A549 (cell line): ENCODE measurements around the gene ENTPD6. TPM values are rescaled to one million over a fixed set of nuclear protein-coding genes. Genes with fewer than 3 reads are reported as not detected.

Experiments used
- ATAC-seq, 2 experiments: fragments of 200-7000 bp in 1 of 2; fragments of >200 bp in 1 of 2; cut with Nextera tagmentation in 1 of 2; cut with Tn5 transposase in 1 of 2; 3 replicates each; pipeline versions ENCODE4 v1.8.0 to v1.9.1; 2018 to 2020; ENCODE audit warnings: mild to moderate bottlenecking in 1 of 2, moderate library complexity in 1 of 2
- CTCF ChIA-PET: fragments of 300-600 bp; sonication (Branson Sonifier 250); formaldehyde crosslinking; extraction: SDS; loops from one replicate; lab custom pipeline; 2021; ENCODE audit warnings: antibody characterized with exemption, inconsistent platforms; lab: Yijun Ruan, JAX
- POLR2A ChIA-PET: fragments of 350-600 bp; formaldehyde crosslinking; extraction: SDS; loops from one replicate; lab custom pipeline; 2021; ENCODE audit warnings: antibody characterized with exemption, inconsistent platforms; lab: Yijun Ruan, JAX
- DNase-seq, 2 experiments: peaks; one replicate each; pipeline versions ENCODE4 v3.0.0 to v3.0.0-alpha.2; 2011 to 2016; ENCODE audit warnings: low read depth in 1 of 2, low spot score in 1 of 2
- FAIRE-seq: peaks from 2 replicates; lab custom pipeline; 2011; peaks lifted over from hg19 to GRCh38; lab: Jason Lieb, UNC
- H3K27ac ChIP-seq, 2 experiments: fragments of >200 bp; sonication (Bioruptor Twin); formaldehyde crosslinking; 3 replicates each; pipeline ENCODE4 v1.5.1; 2016 to 2017
- H3K4me1 ChIP-seq: fragments of >200 bp; sonication (Bioruptor Twin); formaldehyde crosslinking; 3 replicates; pipeline ENCODE4 v1.6.1; 2016
- H3K4me2 ChIP-seq: fragments of >200 bp; sonication (Bioruptor Twin); formaldehyde crosslinking; 3 replicates; pipeline ENCODE4 v1.6.1; 2016
- H3K4me3 ChIP-seq: fragments of >200 bp; sonication (Bioruptor Twin); formaldehyde crosslinking; 3 replicates; pipeline ENCODE4 v1.5.1; 2016
- H3K9me3 ChIP-seq: fragments of >200 bp; sonication (Bioruptor Twin); formaldehyde crosslinking; 3 replicates; pipeline ENCODE4 v1.6.1; 2016
- BCL3 ChIP-seq: fragments of >200 bp; sonication (Bioruptor Twin); formaldehyde crosslinking; IDR thresholded peaks from 3 replicates; pipeline ENCODE4 v1.6.1; 2016
- CBX8 ChIP-seq: fragments of 200-600 bp; sonication (generic); IDR thresholded peaks from 2 replicates; pipeline ENCODE4 v1.6.1; 2016
- FOSB ChIP-seq: fragments of 250-450 bp; sonication (Bioruptor Pico); IDR thresholded peaks from 2 replicates; pipeline ENCODE4 v1.5.0; 2020; ENCODE audit warnings: mild to moderate bottlenecking, moderate library complexity
- FOSL2 ChIP-seq, 2 experiments: fragments of 450-650 bp in 1 of 2; fragments of >200 bp in 1 of 2; sonication (Bioruptor Twin) in 1 of 2; formaldehyde crosslinking; IDR thresholded peaks; 2 replicates each; pipeline versions ENCODE4 v1.5.0 to v1.6.1; 2016 to 2020; ENCODE audit warnings: mild to moderate bottlenecking in 1 of 2, moderate library complexity in 1 of 2
- FOXS1 ChIP-seq: fragments of 250-450 bp; sonication (Bioruptor Pico); IDR thresholded peaks from 2 replicates; pipeline ENCODE4 v1.5.0; 2020; ENCODE audit warnings: mild to moderate bottlenecking, moderate library complexity
- HOXA7 ChIP-seq: fragments of 250-450 bp; sonication (Bioruptor Pico); IDR thresholded peaks from 2 replicates; pipeline ENCODE4 v1.5.0; 2020; ENCODE audit warnings: mild to moderate bottlenecking, moderate library complexity
- HOXB5 ChIP-seq: fragments of 250-450 bp; sonication (Bioruptor Pico); IDR thresholded peaks from 2 replicates; pipeline ENCODE4 v1.5.0; 2020; ENCODE audit warnings: mild to moderate bottlenecking, moderate library complexity
- JUNB ChIP-seq: fragments of >200 bp; sonication (Bioruptor Twin); formaldehyde crosslinking; IDR thresholded peaks from 2 replicates; pipeline ENCODE4 v1.6.1; 2016
- KDM1A ChIP-seq: fragments of 200-600 bp; sonication (generic); IDR thresholded peaks from 2 replicates; pipeline ENCODE4 v1.6.1; 2016; ENCODE audit warnings: low read depth, mild to moderate bottlenecking
- KDM5A ChIP-seq: fragments of 200-600 bp; sonication (generic); IDR thresholded peaks from 2 replicates; pipeline ENCODE4 v1.6.1; 2016; ENCODE audit warnings: antibody characterized with exemption, mild to moderate bottlenecking
- MAFK ChIP-seq: fragments of 450-650 bp; IDR thresholded peaks from 2 replicates; pipeline ENCODE4 v1.6.1; 2014; ENCODE audit not compliant: partially characterized antibody
- MAZ ChIP-seq: fragments of 150-350 bp; IDR thresholded peaks from 2 replicates; pipeline ENCODE4 v1.6.1; 2014; ENCODE audit warnings: antibody characterized with exemption, low read depth, low read length, borderline replicate concordance
- PHF8 ChIP-seq: fragments of 200-600 bp; sonication (generic); IDR thresholded peaks from 2 replicates; pipeline ENCODE4 v1.6.1; 2016; ENCODE audit warnings: low read depth, mild to moderate bottlenecking, antibody characterized with exemption, moderate library complexity, borderline replicate concordance
- POLR2A ChIP-seq: IDR thresholded peaks from 2 replicates; pipeline ENCODE4 v1.6.1; 2012; ENCODE audit warnings: mild to moderate bottlenecking, low read length
- RAD21 ChIP-seq, 2 experiments: fragments of >200 bp in 1 of 2; sonication (Bioruptor Twin) in 1 of 2; formaldehyde crosslinking in 1 of 2; IDR thresholded peaks in 1 of 2; conservative IDR thresholded peaks in 1 of 2; 2 replicates in 1 of 2; 3 replicates in 1 of 2; pipeline ENCODE4 v1.6.1; 2012 to 2018; ENCODE audit warnings: inconsistent platforms in 1 of 2
- RCOR1 ChIP-seq: fragments of 150-350 bp; IDR thresholded peaks from 2 replicates; pipeline ENCODE4 v1.6.1; 2014; ENCODE audit warnings: antibody characterized with exemption, low read length, low read depth
- TP53 ChIP-seq: fragments of 250-450 bp; sonication (Bioruptor Pico); IDR thresholded peaks from 2 replicates; pipeline ENCODE4 v1.5.0; 2021; ENCODE audit warnings: mild to moderate bottlenecking, moderate library complexity
- WGBS: methylation state at CpG from one replicate; pipeline ENCODE4 v1.1.6; 2017; ENCODE audit errors: missing lambda C conversion rate; 5-methylcytosine and 5-hydroxymethylcytosine counted together
- polyA plus RNA-seq, 4 experiments: library from polyadenylated mRNA; depleted of rRNA in 3 of 4; stranded (reverse); fragments of >200 nt; fragmentation: RNase III in 1 of 4; extraction: RNeasy Plus Mini Kit Qiagen cat#74134 plus additional on column Dnase treatment in 1 of 4; gene quantifications; 2 replicates in 3 of 4; 3 replicates in 1 of 4; pipeline ENCODE4 v1.2.3, GENCODE V29; 2011 to 2017
- TF ChIP-seq, protein P1 (sequence below): fragments of >200 bp; sonication (Bioruptor Twin); formaldehyde crosslinking; IDR thresholded peaks from 2 replicates; pipeline ENCODE4 v1.6.1; 2016
- TF ChIP-seq, protein P2 (sequence below): fragments of 200-600 bp; sonication (generic); IDR thresholded peaks from 2 replicates; pipeline ENCODE4 v1.6.1; 2016; ENCODE audit warnings: antibody characterized with exemption, mild to moderate bottlenecking, moderate library complexity
- TF ChIP-seq, protein P3 (sequence below): fragments of >200 bp; sonication (Bioruptor Twin); formaldehyde crosslinking; IDR thresholded peaks from 3 replicates; pipeline ENCODE4 v1.5.1; 2016

Gene ENTPD6
- polyA plus RNA-seq, 2 of the 4 experiments (the other 2 are of a cell fraction): 85.7 to 87.0 TPM

DNA sequence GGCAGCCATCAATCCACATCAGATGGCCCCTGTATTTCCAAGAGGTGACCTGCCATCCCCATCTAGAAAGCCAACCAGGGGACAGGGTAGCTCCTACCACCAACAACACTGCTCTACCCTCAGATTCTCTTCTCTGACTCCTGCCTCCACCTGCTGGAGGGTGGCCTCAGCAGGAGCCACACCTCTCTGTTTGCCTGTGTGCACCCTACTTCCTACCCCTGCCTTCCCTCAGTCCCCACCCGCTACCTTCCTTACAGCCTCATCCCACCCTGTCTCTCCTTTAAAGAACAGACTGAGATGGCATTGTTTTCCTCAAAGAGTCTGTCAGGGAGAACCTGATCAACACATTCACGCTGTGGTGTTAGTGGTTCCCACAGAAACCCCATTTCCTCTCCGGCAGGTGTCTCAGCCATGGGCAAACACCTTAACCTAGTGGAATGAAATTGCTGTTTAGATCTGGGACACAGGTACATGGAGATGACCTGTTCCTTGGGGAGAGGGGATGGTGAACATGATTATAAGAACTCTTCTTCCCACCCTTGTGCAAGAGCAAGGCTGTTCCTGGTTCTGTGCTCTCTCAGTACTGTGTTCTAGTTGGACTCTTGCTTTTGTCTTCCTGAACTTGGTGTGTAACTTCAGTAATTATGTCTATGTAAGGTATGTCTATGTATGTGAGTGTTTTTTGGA lies 1.8 kb downstream of the ENTPD6 start (continued):
- no peak for TF ChIP-seq MAFK
- no peak for TF ChIP-seq POLR2A
- TF ChIP-seq HOXB5 (CRISPR knock-in tag): no peak

GRCh38 chr20:25197870-25198190 lies 2.3 kb downstream of the ENTPD6 start:
- no peak for FAIRE-seq
- H3K4me2 ChIP-seq: peak overlapping the region; percentile 82
- no peak for DNase-seq

More at GRCh38 chr20:25197870-25198190, 2.3 kb downstream of the ENTPD6 start:
- no peak for TF ChIP-seq KDM1A
- no peak for TF ChIP-seq BCL3
- no peak for TF ChIP-seq FOSL2 (IDR thresholded peaks at IDR 0.05)
- TF ChIP-seq FOSL2 (CRISPR knock-in tag; IDR thresholded peaks at IDR 0.05): no peak
- TF ChIP-seq, protein P1, sequence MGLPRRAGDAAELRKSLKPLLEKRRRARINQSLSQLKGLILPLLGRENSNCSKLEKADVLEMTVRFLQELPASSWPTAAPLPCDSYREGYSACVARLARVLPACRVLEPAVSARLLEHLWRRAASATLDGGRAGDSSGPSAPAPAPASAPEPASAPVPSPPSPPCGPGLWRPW: no peak
- no peak for TF ChIP-seq FOSB (CRISPR knock-in tag)
- TF ChIP-seq PHF8: no peak
- TF ChIP-seq CBX8: no peak
- TF ChIP-seq, protein P2, sequence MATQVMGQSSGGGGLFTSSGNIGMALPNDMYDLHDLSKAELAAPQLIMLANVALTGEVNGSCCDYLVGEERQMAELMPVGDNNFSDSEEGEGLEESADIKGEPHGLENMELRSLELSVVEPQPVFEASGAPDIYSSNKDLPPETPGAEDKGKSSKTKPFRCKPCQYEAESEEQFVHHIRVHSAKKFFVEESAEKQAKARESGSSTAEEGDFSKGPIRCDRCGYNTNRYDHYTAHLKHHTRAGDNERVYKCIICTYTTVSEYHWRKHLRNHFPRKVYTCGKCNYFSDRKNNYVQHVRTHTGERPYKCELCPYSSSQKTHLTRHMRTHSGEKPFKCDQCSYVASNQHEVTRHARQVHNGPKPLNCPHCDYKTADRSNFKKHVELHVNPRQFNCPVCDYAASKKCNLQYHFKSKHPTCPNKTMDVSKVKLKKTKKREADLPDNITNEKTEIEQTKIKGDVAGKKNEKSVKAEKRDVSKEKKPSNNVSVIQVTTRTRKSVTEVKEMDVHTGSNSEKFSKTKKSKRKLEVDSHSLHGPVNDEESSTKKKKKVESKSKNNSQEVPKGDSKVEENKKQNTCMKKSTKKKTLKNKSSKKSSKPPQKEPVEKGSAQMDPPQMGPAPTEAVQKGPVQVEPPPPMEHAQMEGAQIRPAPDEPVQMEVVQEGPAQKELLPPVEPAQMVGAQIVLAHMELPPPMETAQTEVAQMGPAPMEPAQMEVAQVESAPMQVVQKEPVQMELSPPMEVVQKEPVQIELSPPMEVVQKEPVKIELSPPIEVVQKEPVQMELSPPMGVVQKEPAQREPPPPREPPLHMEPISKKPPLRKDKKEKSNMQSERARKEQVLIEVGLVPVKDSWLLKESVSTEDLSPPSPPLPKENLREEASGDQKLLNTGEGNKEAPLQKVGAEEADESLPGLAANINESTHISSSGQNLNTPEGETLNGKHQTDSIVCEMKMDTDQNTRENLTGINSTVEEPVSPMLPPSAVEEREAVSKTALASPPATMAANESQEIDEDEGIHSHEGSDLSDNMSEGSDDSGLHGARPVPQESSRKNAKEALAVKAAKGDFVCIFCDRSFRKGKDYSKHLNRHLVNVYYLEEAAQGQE: no peak
- no peak for TF ChIP-seq RAD21 (conservative IDR thresholded peaks at IDR 0.05 in 1 of 2, IDR thresholded peaks at IDR 0.05 in 1 of 2)
- no peak for TF ChIP-seq FOXS1 (CRISPR knock-in tag)
- no peak for TF ChIP-seq HOXA7 (CRISPR knock-in tag)
- no peak for TF ChIP-seq KDM5A
- no peak for TF ChIP-seq MAFK
- no peak for TF ChIP-seq MAZ
- no peak for TF ChIP-seq TP53 (CRISPR knock-in tag)
- TF ChIP-seq, protein P3, sequence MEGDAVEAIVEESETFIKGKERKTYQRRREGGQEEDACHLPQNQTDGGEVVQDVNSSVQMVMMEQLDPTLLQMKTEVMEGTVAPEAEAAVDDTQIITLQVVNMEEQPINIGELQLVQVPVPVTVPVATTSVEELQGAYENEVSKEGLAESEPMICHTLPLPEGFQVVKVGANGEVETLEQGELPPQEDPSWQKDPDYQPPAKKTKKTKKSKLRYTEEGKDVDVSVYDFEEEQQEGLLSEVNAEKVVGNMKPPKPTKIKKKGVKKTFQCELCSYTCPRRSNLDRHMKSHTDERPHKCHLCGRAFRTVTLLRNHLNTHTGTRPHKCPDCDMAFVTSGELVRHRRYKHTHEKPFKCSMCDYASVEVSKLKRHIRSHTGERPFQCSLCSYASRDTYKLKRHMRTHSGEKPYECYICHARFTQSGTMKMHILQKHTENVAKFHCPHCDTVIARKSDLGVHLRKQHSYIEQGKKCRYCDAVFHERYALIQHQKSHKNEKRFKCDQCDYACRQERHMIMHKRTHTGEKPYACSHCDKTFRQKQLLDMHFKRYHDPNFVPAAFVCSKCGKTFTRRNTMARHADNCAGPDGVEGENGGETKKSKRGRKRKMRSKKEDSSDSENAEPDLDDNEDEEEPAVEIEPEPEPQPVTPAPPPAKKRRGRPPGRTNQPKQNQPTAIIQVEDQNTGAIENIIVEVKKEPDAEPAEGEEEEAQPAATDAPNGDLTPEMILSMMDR: no peak
- TF ChIP-seq RCOR1: no peak
- no peak for TF ChIP-seq JUNB
- WGBS: 60% methylated on average over 3 of the region's 3 CpGs
- no peak overlapping the region for H3K27ac ChIP-seq
- ATAC-seq: no peak
- no peaks in the 10 kb centered on the region for H3K9me3 ChIP-seq
- ChIA-PET CTCF (no interaction called here), POLR2A (no interaction called here)
- H3K4me1 ChIP-seq: peaks cover 35% of the 10 kb centered on the region
- no peak overlapping the region for H3K4me3 ChIP-seq
